ENCODE data around the gene FUCA1. TPM values are rescaled to one million over a fixed set of nuclear protein-coding genes. Genes with fewer than 3 reads are reported as not detected.
"Not testable (repeated sequence)": the region's sequence is repeated elsewhere in the genome, so short reads cannot be mapped to it uniquely, and the experiment has no call there.

Gene FUCA1
- total RNA-seq, 1 donor from 2014 or later = 21.1 TPM

DNA sequence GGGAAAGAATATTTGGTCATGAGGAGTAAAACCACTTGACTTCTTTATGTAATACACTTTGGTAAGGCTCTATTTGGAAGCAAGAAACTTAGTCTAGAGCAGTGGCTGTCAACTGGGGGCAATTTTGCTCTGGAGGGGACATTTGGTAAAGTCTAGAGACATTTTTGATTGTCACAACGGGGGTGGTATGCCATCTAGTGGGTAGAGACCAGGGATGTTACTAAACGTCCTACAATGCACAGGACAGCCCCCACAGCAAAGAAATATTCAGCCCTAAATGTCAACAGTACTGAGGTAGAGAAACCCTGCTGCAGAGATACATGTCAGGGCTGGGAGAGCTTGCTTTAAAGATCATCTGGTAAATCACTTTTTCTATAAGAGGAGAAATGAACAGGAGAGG is 13.5 kb downstream of the FUCA1 start:
- no peak for DNase-seq (ENCODE audit: low read depth)
- H3K27me3 ChIP-seq (ENCODE audit: control insufficient read depth, insufficient read depth, low read length) = no peaks in the 10 kb centered on the region
- H3K4me3 ChIP-seq (ENCODE audit: low read depth, low read length) = no peak overlapping the region
- H3K36me3 ChIP-seq (ENCODE audit: control insufficient read depth, insufficient read depth, low read length) = no peaks in the 10 kb centered on the region
- peak; percentile 52 for FAIRE-seq
- TF ChIP-seq, protein P1, sequence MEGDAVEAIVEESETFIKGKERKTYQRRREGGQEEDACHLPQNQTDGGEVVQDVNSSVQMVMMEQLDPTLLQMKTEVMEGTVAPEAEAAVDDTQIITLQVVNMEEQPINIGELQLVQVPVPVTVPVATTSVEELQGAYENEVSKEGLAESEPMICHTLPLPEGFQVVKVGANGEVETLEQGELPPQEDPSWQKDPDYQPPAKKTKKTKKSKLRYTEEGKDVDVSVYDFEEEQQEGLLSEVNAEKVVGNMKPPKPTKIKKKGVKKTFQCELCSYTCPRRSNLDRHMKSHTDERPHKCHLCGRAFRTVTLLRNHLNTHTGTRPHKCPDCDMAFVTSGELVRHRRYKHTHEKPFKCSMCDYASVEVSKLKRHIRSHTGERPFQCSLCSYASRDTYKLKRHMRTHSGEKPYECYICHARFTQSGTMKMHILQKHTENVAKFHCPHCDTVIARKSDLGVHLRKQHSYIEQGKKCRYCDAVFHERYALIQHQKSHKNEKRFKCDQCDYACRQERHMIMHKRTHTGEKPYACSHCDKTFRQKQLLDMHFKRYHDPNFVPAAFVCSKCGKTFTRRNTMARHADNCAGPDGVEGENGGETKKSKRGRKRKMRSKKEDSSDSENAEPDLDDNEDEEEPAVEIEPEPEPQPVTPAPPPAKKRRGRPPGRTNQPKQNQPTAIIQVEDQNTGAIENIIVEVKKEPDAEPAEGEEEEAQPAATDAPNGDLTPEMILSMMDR (IDR thresholded peaks at IDR 0.05; ENCODE audit: insufficient read depth, low read length, severe bottlenecking) = no peak

DNA sequence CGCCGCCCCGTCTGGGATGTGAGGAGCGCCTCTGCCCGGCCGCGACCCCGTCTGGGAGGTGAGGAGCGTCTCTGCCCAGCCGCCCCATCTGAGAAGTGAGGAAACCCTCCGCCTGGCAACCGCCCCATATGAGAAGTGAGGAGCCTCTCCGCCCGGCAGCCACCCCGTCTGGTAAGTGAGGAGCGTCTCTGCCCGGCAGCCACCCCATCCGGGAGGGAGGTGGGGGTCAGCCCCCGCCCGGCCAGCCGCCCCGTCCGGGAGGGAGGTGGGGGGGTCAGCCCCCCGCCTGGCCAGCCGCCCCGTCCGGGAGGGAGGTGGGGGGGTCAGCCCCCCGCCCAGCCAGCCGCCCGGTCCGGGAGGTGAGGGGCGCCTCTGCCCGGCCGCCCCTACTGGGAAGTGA is 15.0 kb downstream of the FUCA1 start:
- H3K36me3 ChIP-seq (ENCODE audit: control insufficient read depth, insufficient read depth, low read length); H3K27me3 ChIP-seq (ENCODE audit: control insufficient read depth, insufficient read depth, low read length); FAIRE-seq; DNase-seq (ENCODE audit: low read depth); H3K4me3 ChIP-seq (ENCODE audit: low read depth, low read length): not testable (repeated sequence)

DNA sequence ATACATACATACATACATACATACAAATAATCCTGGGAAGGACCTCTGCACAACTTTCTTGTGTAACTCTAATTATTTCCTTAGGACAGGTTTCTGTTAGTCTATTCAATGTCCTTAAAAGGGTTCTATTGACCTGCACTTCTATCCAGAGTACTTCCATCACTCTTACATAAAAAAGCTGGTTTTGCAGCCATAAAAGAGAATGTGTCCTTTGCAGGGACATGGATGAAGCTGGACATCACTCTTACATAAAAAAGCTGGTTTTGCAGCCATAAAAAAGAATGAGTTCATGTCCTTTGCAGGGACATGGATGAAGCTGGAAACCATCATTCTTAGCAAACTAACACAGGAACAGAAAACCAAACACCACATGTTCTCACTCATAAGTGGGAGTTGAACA is 16.7 kb downstream of the FUCA1 start:
- DNase-seq (ENCODE audit: low read depth); H3K4me3 ChIP-seq (ENCODE audit: low read depth, low read length); H3K36me3 ChIP-seq (ENCODE audit: control insufficient read depth, insufficient read depth, low read length); H3K27me3 ChIP-seq (ENCODE audit: control insufficient read depth, insufficient read depth, low read length); FAIRE-seq: not testable (repeated sequence)

DNA sequence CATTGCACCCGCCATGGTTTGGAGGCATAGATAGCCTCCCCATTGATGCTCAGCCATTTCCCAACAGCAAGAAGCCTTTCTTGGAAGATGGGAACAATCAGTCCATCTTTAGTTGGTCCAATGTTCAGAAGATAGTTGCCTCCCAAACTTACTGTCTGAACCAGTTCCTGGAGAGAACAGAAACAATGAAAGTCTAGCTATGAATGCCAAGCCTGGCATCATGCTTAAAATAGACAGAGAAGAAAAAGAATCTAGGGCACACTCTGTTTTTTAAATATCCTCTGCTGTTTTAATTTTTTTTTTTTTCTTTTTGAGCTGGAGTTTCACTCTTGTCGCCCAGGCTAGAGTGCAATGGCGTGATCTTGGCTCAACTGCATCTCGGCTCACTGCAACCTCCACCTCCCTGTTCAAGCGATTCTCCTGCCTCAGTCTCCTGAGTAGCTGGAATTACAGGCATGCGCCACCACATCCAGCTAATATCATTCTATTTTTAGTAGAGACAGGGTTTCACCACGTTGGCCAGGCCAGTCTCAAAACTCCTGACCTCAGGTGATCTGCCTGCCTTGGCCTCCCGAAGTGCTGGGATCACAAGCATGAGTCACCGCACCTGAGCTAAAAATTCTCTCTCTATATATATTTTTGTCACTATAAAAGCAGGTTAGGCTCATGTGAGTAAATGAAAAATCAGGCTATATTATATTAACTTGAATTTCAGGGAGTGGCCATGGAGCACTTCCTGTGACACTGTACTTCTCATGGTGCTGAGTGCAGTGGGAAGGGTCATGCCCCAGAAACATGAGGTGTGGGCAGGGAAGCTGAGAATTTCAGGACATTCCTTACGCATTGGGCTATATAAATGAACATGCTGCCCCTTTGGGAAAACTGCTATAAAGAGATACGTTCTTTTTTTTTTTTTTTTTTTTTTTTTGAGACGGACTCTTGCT is 19.1 kb downstream of the FUCA1 start:
- no peaks in the 10 kb centered on the region for H3K27me3 ChIP-seq (ENCODE audit: control insufficient read depth, insufficient read depth, low read length)
- TF ChIP-seq, protein P1 (IDR thresholded peaks at IDR 0.05; ENCODE audit: insufficient read depth, low read length, severe bottlenecking) = no peak
- DNase-seq (ENCODE audit: low read depth) (no peak), FAIRE-seq (no peak)
- H3K36me3 ChIP-seq (ENCODE audit: control insufficient read depth, insufficient read depth, low read length) = peaks cover 2% of the 10 kb centered on the region
- no peak overlapping the region for H3K4me3 ChIP-seq (ENCODE audit: low read depth, low read length)

DNA sequence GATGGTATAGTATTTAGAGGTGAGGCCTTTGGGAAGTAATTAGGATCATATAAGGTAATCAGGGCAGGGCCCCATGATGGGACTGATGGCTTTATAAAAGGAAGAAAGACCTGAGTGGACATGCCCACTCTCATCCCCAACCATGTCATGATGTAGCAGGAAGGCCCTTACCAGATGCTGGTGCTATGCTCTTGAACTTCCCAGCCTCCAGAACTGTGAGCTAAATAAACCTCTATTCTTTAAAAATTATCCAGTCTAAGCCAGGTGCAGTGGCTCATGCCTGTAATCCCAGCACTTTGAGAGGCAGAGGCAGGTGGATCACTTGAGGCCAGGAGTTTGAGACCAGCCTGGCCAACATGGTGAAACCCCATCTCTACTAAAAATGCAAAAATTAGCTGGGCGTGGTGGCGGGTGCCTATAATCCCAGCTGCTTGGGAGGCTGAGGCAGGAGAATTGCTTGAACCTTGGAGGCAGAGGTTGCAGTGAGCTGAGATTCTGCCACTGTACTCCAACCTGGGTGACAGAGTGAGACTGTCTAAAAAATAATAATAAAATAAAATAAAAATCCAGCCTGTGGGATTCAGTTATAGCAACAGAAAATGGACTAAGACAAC is 20.5 kb downstream of the FUCA1 start:
- FAIRE-seq; H3K36me3 ChIP-seq (ENCODE audit: control insufficient read depth, insufficient read depth, low read length): not testable (repeated sequence)

DNA sequence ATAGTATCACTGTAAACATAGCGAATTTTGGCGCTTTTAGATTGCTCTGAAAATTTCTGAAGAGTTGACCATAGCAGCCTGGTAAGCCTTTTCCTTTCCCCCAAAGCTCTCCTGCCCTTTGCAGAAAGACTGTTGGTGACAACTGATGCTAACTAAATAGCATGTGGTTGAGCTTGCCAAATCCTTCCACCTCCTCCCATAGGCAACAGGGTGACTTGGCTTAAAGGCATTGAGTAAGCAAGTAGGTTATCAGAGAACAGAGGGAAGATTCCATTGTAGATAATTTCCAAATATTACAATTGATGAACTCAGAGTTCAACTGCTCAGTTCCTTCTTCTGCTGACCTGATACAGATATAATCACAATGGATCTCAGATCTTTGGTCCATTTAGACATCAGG is 22.9 kb downstream of the FUCA1 start:
- Histone ChIP-seq H3K4me3 (ENCODE audit: low read depth, low read length) (no peak overlapping the region), H3K27me3 (ENCODE audit: control insufficient read depth, insufficient read depth, low read length) (no peaks in the 10 kb centered on the region), H3K36me3 (ENCODE audit: control insufficient read depth, insufficient read depth, low read length) (peaks cover 2% of the 10 kb centered on the region)
- TF ChIP-seq, protein P1 (IDR thresholded peaks at IDR 0.05; ENCODE audit: insufficient read depth, low read length, severe bottlenecking) = no peak
- FAIRE-seq (no peak), DNase-seq (ENCODE audit: low read depth) (no peak)

More for the DNA sequence above, 20.5 kb downstream of the FUCA1 start:
- not testable (repeated sequence) for DNase-seq (ENCODE audit: low read depth); H3K4me3 ChIP-seq (ENCODE audit: low read depth, low read length); H3K27me3 ChIP-seq (ENCODE audit: control insufficient read depth, insufficient read depth, low read length)

DNA sequence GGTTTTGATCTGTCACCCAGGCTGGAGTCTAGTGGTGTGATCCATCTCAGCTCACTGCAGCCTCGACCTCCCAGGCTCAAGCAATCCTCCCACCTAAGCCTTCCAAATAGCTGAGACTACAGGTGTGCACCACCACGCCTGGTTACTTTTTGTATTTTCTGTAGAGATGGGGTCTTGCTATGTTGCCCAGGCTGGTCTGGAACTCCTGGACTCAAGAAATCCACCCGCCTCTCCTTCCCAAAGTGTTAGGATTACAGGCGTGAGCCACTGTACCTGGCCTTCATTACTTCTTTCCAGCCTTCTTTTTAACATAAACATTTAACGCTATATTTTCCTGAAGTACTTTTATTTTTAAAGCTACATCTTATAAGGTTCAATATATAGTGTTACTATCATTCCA is 24.4 kb downstream of the FUCA1 start:
- DNase-seq (ENCODE audit: low read depth) = no peak
- H3K36me3 ChIP-seq (ENCODE audit: control insufficient read depth, insufficient read depth, low read length) = peaks cover 2% of the 10 kb centered on the region
- TF ChIP-seq, protein P1 (IDR thresholded peaks at IDR 0.05; ENCODE audit: insufficient read depth, low read length, severe bottlenecking) = no peak
- H3K27me3 ChIP-seq (ENCODE audit: control insufficient read depth, insufficient read depth, low read length) = no peaks in the 10 kb centered on the region
- FAIRE-seq = no peak
- no peak overlapping the region for H3K4me3 ChIP-seq (ENCODE audit: low read depth, low read length)

Data from bronchial epithelial cell (primary cell).